HG03060 (cell line): ENCODE results near the gene GLYATL1.

Experiments used
- ATAC-seq: cut with Tn5 transposase; IDR thresholded peaks from one replicate; pipeline ENCODE4 v1.9.1; 2021; ENCODE audit warnings: low read depth, moderate number of reproducible peaks; ENCODE audit not compliant: unreplicated experiment

GLYATL1 gene

GRCh38 chr11:58939277-58939676, at the start of gene GLYATL1:
TSS of gene GLYATL1 (plus strand) at chr11:58939488. CDS start at chr11:58947088, 7,600 bp downstream.
- ATAC-seq = no peak

- ATAC-seq = no peak
These were observed 45.4 kb upstream of the GLYATL1 start for GRCh38 chr11:58893899-58894298.

- no peak for ATAC-seq
These were observed 41.2 kb upstream of the GLYATL1 start for GRCh38 chr11:58898106-58898505.

- no peak for ATAC-seq
These were observed 38.5 kb upstream of the GLYATL1 start for GRCh38 chr11:58900479-58901420.

- no peak for ATAC-seq
These were observed 36.4 kb upstream of the GLYATL1 start for GRCh38 chr11:58902881-58903280.

- ATAC-seq = no peak
These were observed 34.1 kb upstream of the GLYATL1 start for GRCh38 chr11:58905011-58905720.

GRCh38 chr11:58905721-58906547, 33.4 kb upstream of the GLYATL1 start:
- no peak for ATAC-seq

GRCh38 chr11:58907780-58908179, 31.5 kb upstream of the GLYATL1 start:
- ATAC-seq = no peak

- no peak for ATAC-seq
These were observed 27.2 kb upstream of the GLYATL1 start for GRCh38 chr11:58912124-58912523.

GRCh38 chr11:58913685-58914084, 25.6 kb upstream of the GLYATL1 start:
- ATAC-seq = no peak

- ATAC-seq = no peak
These were observed 24.3 kb upstream of the GLYATL1 start for GRCh38 chr11:58914821-58915543.

GRCh38 chr11:58916637-58917036, 22.7 kb upstream of the GLYATL1 start:
- no peak for ATAC-seq

GRCh38 chr11:58917159-58917783, 22.0 kb upstream of the GLYATL1 start:
- ATAC-seq = no peak

- no peak for ATAC-seq
These were observed 19.7 kb upstream of the GLYATL1 start for GRCh38 chr11:58919561-58919960.

- no peak for ATAC-seq
These were observed 19.3 kb upstream of the GLYATL1 start for GRCh38 chr11:58919980-58920379.

- ATAC-seq = no peak
These were observed 17.4 kb upstream of the GLYATL1 start for GRCh38 chr11:58921778-58922390.

- no peak for ATAC-seq
These were observed 16.8 kb upstream of the GLYATL1 start for GRCh38 chr11:58922479-58922878.

- ATAC-seq = no peak
These were observed 15.9 kb upstream of the GLYATL1 start for GRCh38 chr11:58923300-58923788.

- ATAC-seq = no peak
These were observed 15.1 kb upstream of the GLYATL1 start for GRCh38 chr11:58924230-58924629.
